Stomach smooth muscle (tissue), 2 donors: ENCODE measurements around the gene ZNF334.
A peak's percentile ranks its signal among the peaks of the same experiment; 100 is the strongest.

Source experiments
- H3K27ac ChIP-seq: one replicate; pipeline ENCODE4 v1.7.0; 2013; ENCODE audit warnings: mild to moderate bottlenecking, low read length, inconsistent platforms
- H3K27me3 ChIP-seq, 2 donors: one replicate each; pipeline ENCODE4 v1.7.0; 2013; ENCODE audit warnings: low read length in 2 of 2; ENCODE audit not compliant: insufficient read depth in 2 of 2, control insufficient read depth in 1 of 2
- H3K36me3 ChIP-seq, 2 donors: one replicate each; pipeline ENCODE4 v1.7.0; 2013; ENCODE audit warnings: low read length in 2 of 2; ENCODE audit not compliant: control insufficient read depth in 2 of 2, insufficient read depth in 2 of 2
- H3K4me1 ChIP-seq: one replicate; pipeline ENCODE4 v1.7.0; 2013; ENCODE audit warnings: low read length; ENCODE audit not compliant: control insufficient read depth, insufficient read depth
- H3K4me3 ChIP-seq, 2 donors: one replicate each; pipeline ENCODE4 v1.7.0; 2013; ENCODE audit warnings: low read length in 2 of 2
- H3K9ac ChIP-seq, 2 donors: one replicate each; pipeline ENCODE4 v1.7.0; 2013; ENCODE audit warnings: low read length in 2 of 2, mild to moderate bottlenecking in 1 of 2
- H3K9me3 ChIP-seq, 2 donors: one replicate each; pipeline ENCODE4 v1.7.0; 2013; ENCODE audit warnings: low read length in 2 of 2; ENCODE audit not compliant: control insufficient read depth in 2 of 2
- donor health status: healthy.
- donor health status: Pancreatic carcinoma.

The ZNF334 gene

DNA sequence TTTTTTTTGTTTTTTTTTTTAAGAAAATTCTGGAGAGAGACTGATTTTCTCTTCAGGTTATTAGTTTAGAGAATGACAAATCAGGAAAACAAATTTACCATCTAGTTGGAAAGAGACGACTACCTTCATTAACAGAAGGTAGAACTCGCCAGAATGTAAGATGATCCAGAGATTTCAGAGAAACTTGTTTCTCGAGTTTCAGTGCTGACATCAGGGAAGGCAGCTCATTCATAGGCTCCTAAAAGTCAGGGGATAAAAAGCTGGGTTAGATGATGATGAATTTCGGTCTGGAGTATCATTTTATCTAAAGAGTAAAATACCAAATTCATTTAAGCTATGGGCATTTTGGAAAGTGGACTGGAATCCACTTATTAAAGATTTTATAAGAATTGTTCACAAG, 27.9 kb downstream of the ZNF334 start:
- no peaks in the 10 kb centered on the region for H3K9me3 ChIP-seq
- H3K4me3 ChIP-seq: no peak overlapping the region
- H3K36me3 ChIP-seq: no peaks in the 10 kb centered on the region
- no peaks in the 10 kb centered on the region for H3K4me1 ChIP-seq
- no peak overlapping the region for H3K9ac ChIP-seq
- H3K27me3 ChIP-seq: no peaks in the 10 kb centered on the region
- no peak overlapping the region for H3K27ac ChIP-seq

DNA sequence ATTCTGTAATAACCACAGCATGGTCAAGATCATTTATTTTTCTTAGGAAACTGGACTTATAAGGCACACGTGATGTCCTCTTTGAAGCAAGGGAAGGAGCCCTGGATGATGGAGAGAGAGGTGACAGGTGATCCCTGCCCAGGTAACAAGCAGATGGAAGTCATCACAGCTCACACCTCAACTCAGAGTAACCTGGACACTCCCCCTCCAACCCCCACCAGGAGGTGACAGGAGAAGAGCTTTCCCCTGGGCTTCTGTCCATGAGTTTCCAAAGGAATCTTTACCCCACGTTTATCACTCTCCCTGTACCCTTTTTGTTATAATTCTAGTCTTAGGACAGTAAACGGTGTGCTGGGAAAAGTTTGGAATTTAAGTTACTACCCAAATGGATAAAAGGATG, 28.4 kb downstream of the ZNF334 start:
- H3K9me3 ChIP-seq: no peaks in the 10 kb centered on the region
- H3K27me3 ChIP-seq: no peaks in the 10 kb centered on the region
- no peak overlapping the region for H3K27ac ChIP-seq
- no peak overlapping the region for H3K4me3 ChIP-seq
- H3K9ac ChIP-seq: no peak overlapping the region
- no peaks in the 10 kb centered on the region for H3K4me1 ChIP-seq
- H3K36me3 ChIP-seq: no peaks in the 10 kb centered on the region

DNA sequence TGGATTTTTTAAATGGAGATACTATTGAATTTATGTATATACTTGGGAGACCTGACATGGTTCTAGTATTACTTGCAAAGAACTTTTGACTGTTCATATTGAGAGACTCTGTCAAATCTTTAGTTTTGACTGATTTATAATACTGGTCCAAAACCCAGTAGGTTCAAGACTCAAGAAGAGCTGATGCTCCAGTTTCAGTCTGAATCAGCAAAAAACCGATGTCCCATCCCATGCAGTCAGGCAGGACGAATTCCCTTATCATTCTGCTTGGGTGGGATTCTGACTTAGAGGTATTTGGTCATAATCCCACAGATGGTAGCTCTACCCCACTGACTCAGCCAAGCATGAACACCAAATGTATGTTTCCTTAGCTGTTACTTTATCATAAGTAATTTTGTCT, 29.5 kb downstream of the ZNF334 start:
- no peak overlapping the region for H3K4me3 ChIP-seq
- no peaks in the 10 kb centered on the region for H3K27me3 ChIP-seq
- no peaks in the 10 kb centered on the region for H3K36me3 ChIP-seq
- H3K27ac ChIP-seq: no peak overlapping the region
- no peaks in the 10 kb centered on the region for H3K4me1 ChIP-seq
- H3K9me3 ChIP-seq: no peaks in the 10 kb centered on the region
- no peak overlapping the region for H3K9ac ChIP-seq

DNA sequence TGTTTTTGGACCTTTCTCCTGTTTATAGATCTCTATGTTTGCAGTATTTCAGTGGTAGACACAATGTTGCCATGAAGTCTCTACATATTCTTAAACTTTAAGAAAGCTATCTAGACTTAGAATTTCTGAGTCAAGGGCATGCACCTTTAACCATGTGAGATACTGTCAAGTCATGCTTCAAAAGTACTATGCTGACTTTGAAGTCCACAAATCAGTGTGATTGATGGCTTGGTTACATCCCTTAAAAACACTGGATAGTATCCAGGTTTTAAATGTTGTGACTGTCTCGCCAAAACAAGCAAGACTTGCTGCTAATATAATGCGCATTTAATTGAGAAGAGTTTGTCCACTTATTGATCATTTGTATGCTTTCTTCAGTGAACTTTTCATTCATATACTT, 30.5 kb downstream of the ZNF334 start:
- H3K9me3 ChIP-seq: no peaks in the 10 kb centered on the region
- H3K36me3 ChIP-seq: no peaks in the 10 kb centered on the region
- H3K27me3 ChIP-seq: no peaks in the 10 kb centered on the region
- no peaks in the 10 kb centered on the region for H3K4me1 ChIP-seq
- H3K9ac ChIP-seq: no peak overlapping the region
- H3K4me3 ChIP-seq: no peak overlapping the region
- no peak overlapping the region for H3K27ac ChIP-seq

DNA sequence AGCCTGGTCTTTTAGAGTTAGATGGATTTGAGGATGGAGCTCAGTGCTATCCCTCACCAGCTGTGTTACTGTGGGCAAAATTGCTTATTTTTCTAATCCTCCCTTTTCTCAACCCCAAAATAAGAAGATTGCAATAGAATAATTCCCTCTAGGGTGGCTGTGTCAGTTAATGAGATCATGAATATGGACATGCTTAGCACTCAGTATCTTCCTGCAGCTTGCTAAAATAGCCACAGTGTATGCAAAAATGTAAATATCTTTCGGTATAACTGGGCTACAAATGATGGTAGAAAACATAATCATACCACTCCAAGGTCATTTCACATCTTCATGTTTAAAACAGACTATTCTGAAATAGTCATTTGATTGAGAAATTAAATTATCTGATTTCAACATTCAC, 35.7 kb downstream of the ZNF334 start:
- Histone ChIP-seq H3K9ac (no peak overlapping the region), H3K4me1 (no peaks in the 10 kb centered on the region), H3K27ac (no peak overlapping the region), H3K36me3 (no peaks in the 10 kb centered on the region), H3K27me3 (no peaks in the 10 kb centered on the region), H3K4me3 (no peak overlapping the region), H3K9me3 (no peaks in the 10 kb centered on the region)

DNA sequence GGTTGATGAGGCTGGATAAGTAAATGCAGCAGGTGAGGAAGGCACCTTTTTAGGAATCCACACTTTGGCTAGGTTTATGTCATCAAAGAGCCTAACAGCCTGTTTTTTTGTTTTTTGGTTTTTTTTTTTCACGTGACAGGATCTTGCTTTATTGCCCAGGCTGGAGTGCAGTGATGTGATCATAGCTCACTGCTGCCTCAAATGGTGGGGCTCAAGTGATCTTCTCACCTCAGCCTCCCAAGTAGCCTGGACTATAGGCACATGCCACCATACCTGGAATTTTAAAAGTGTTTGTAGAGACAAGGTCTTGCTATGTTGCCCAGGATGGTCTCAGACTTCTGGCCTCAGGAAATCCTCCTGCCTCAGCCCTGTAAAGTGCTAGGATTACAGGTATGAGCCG, 36.1 kb downstream of the ZNF334 start:
- Histone ChIP-seq H3K36me3 (no peaks in the 10 kb centered on the region), H3K27ac (no peak overlapping the region), H3K4me3 (no peak overlapping the region), H3K9ac (no peak overlapping the region), H3K9me3 (no peaks in the 10 kb centered on the region), H3K27me3 (no peaks in the 10 kb centered on the region), H3K4me1 (no peaks in the 10 kb centered on the region)

DNA sequence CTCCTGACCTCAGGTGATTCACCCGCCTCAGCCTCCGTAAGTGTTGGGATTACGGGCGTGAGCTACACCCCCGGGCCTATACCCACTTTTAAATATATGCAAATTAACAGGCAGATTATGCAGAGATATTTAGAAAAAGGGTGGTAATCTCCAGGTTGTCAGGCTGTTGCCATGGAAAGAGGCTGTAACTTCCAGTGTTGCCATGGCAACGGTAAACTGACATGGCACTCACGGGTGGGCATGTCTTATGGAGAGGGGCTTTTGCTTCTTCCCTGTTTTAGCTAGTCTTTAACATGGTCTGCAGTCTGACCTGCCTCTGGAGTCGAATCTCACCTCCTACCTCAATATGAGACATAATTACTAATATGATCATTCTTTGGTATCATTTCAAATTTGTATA, 44.9 kb downstream of the ZNF334 start:
- H3K9me3 ChIP-seq: no peaks in the 10 kb centered on the region
- peaks cover 0 to 3% of the 10 kb centered on the region in 2 donors for H3K27me3 ChIP-seq
- H3K4me3 ChIP-seq: no peak overlapping the region
- H3K9ac ChIP-seq: no peak overlapping the region
- H3K36me3 ChIP-seq: no peaks in the 10 kb centered on the region
- no peak overlapping the region for H3K27ac ChIP-seq
- no peaks in the 10 kb centered on the region for H3K4me1 ChIP-seq

DNA sequence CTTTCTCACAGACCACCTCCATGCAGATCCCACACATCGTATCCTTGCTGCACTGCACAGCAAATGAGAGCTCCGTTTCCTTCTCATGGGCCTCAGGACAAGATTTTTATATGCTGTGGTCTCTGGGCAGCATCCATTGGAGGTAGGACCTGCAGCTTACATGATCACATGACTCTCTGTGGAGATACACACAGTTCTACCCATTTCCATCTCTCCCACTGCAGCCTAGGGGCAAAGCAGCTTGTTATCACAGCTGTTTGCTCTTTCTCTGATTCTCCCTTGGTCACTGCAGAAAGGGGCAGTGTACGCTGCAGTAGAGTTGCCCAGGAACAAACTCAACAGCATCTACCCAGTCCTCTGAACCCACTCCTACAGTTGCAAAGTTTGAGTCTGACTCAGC, 48.9 kb downstream of the ZNF334 start:
- H3K27me3 ChIP-seq: peaks cover 0 to 6% of the 10 kb centered on the region in 2 donors
- no peaks in the 10 kb centered on the region for H3K9me3 ChIP-seq
- H3K27ac ChIP-seq: no peak overlapping the region
- H3K9ac ChIP-seq: no peak overlapping the region
- no peak overlapping the region for H3K4me3 ChIP-seq
- H3K4me1 ChIP-seq: no peaks in the 10 kb centered on the region
- no peaks in the 10 kb centered on the region for H3K36me3 ChIP-seq

DNA sequence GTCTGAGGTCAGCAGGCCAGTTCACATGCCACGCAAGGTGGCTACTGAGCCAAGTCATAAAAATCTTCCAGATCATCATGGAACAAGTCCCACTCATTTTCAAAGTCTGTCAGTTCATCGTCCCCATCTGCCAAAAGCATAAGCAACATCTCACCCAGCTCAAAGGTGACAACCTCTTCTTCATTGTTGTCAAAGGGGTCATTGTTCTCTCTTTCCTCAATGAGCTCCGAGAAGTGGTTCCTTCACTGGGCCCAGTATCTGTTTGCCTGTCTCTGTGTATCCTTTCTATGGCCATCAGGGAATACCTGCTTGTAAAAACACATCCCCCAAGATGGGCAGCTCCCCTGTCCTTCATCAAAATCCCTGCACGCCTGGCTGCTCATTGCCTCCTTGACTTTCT, 49.5 kb downstream of the ZNF334 start:
- H3K27me3 ChIP-seq: peaks cover 6 to 12% of the 10 kb centered on the region in 2 donors
- H3K27ac ChIP-seq: no peak overlapping the region
- no peaks in the 10 kb centered on the region for H3K9me3 ChIP-seq
- H3K9ac ChIP-seq: no peak overlapping the region
- no peaks in the 10 kb centered on the region for H3K4me1 ChIP-seq
- no peak overlapping the region for H3K4me3 ChIP-seq
- H3K36me3 ChIP-seq: no peaks in the 10 kb centered on the region

DNA sequence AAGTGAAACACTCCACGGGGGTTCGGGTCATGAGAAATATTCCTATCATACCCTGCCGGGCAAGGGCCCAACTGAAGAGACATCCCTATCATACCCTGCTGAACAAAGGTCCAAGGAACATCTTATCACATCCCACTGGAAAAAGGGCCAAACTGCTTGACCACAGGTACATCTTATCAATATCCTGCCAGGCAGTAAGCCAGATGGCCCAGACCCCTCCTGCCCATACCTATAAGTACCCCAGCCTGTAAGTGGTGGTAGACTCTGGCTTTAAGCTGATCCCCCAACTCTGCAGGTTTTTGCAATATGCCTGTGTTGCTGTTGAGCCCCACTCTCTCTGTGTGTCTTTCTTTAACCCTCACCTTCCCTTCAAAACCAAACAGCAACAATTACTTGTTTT, 51.6 kb downstream of the ZNF334 start:
- Histone ChIP-seq H3K4me1 (no peaks in the 10 kb centered on the region), H3K4me3 (no peak overlapping the region), H3K27me3 (peaks cover 9 to 13% of the 10 kb centered on the region in 2 donors), H3K9me3 (no peaks in the 10 kb centered on the region), H3K27ac (no peak overlapping the region), H3K36me3 (no peaks in the 10 kb centered on the region), H3K9ac (no peak overlapping the region)

DNA sequence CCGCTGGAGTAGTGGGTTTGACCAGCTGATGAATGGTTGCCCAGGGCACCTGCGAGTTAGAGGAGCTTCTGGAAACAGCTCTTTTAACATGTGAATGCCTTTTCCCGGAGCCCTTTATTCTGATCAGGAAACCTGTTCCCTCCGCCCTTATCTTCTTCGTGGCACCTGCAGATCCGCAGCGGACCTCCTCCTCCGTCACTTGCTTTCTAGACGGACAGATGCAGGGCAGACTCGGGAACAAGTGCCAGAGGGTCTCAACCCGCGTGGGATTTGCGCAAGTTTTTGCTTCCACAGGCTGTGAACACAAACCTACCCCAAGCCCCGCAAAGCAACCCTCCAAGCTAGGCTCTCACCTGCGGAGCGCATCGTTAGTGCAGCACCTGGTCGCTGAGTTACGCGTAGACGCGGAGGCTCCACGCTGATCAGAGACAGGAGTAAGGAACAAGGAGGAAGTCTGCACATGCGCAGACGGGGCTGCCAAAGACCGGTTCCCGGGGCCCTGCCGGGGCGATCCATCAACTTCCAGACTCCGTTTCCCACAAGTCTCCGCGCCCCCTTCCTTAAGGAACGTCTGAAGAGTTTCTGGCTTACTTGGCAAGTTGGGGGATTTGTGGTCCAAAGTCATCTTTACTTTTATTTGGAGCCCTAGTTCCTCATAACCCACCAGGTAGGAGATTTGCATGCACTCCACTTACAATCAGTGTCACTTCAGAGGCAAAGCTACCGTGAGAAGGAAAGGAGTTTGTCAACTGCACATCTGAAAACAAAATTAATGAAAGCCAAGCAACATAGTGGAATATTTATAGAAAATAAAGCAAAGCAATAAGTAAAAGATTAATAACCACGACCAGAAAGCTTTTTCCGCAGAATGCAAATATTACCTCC, 54.3 kb downstream of the ZNF334 start:
- Histone ChIP-seq H3K36me3 (no peaks in the 10 kb centered on the region), H3K9ac (no peak overlapping the region), H3K27me3 (peaks cover 9 to 11% of the 10 kb centered on the region in 2 donors), H3K4me3 (peak overlapping the region; percentile 46 to 52), H3K4me1 (no peaks in the 10 kb centered on the region), H3K9me3 (peaks cover 4 to 7% of the 10 kb centered on the region in 2 donors), H3K27ac (no peak overlapping the region)
